GM20431 (cell line): ENCODE measurements around the gene PGM2.

Experiments
- in situ Hi-C: fragments of 300-500 bp; cut with MseI, MboI; formaldehyde crosslinking; loops from one replicate; pipeline ENCODE4 v1.15.0; 2020; ENCODE audit warnings: low sequenced_read_pairs; ENCODE audit not compliant: unreplicated experiment

The PGM2 gene

GRCh38 chr4:37826295-37827029 lies at the start of gene PGM2:
TSS of gene PGM2 (plus strand) at chr4:37826686. CDS start at chr4:37826733, 47 bp downstream.
- in situ Hi-C loops = no loop called here

DNA sequence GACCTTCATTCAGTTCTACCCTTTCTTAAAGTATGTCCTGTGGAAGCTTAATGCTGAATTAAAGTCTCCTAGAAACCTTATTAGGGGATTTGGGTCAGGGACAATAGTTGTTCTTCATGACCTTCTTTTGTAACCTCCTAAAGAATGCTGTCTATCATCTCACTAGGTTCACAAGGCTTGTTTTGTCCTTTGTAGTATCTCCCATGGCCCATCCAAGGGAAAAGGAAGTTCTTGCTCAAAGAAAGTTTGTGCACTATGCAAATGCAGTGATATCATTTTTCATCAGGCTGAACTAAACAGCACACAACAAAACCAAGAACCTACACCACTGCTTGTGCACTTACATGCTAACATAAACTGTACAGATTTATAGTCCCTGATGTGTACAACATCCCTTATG lies 46.6 kb upstream of the PGM2 start:
- in situ Hi-C loops = loop anchor here (25.0 kb wide), 1 partner anchor 168 kb away; no protein-coding TSS in a partner anchor

GRCh38 chr4:37780444-37781130 lies 45.9 kb upstream of the PGM2 start:
- in situ Hi-C loops = loop anchor here (25.0 kb wide), 1 partner anchor 168 kb away; no protein-coding TSS in a partner anchor

DNA sequence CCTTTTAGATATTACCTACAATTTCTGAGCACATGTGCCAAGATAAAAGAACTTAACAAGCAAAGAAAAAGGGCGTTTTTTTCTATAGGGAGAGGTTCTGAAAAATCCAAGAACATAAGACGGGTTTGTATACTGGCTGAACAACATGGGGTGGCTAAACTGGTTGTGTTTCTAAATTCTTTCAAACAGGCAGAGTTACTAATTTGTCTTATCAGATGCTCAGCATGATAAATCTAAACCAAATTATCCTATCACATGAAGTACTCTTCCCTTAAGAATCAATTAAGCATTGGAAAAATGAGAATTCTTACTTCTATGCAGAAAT lies 45.4 kb upstream of the PGM2 start:
- in situ Hi-C loops = loop anchor here (25.0 kb wide), 1 partner anchor 169 kb away; no protein-coding TSS in a partner anchor

DNA sequence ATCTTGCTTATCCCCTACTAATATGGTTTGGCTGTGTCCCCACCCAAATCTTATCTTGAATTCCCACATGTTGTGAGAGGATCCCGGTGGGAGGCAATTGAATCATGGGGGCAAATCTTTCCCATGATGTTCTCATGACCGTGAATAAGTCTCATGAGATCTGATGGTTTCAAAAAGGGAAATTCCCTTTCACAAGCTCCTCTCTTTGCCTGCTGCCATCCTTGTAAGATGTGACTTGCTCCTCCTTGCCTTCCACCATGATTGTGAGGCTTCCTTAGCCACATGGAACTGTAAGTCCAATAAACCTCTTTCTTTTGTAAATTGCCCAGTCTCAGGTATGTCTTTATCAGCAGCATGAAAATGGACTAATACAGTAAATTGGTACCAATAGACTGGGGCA lies 40.2 kb upstream of the PGM2 start:
- in situ Hi-C loops = loop anchor here (25.0 kb wide), 1 partner anchor 174 kb away; no protein-coding TSS in a partner anchor

GRCh38 chr4:37787883-37788460 lies 38.5 kb upstream of the PGM2 start:
- in situ Hi-C loops = loop anchor here (25.0 kb wide), 1 partner anchor 176 kb away; no protein-coding TSS in a partner anchor

GRCh38 chr4:37788819-37789218 lies 37.7 kb upstream of the PGM2 start:
- in situ Hi-C loops = loop anchor here (25.0 kb wide), 1 partner anchor 177 kb away; no protein-coding TSS in a partner anchor

- in situ Hi-C loops = loop anchor here (25.0 kb wide), 1 partner anchor 180 kb away; no protein-coding TSS in a partner anchor
Measured at GRCh38 chr4:37792241-37792640, 34.2 kb upstream of the PGM2 start.

- in situ Hi-C loops = loop anchor here (25.0 kb wide), 1 partner anchor 181 kb away; no protein-coding TSS in a partner anchor
Measured at GRCh38 chr4:37793562-37793961, 32.9 kb upstream of the PGM2 start.

DNA sequence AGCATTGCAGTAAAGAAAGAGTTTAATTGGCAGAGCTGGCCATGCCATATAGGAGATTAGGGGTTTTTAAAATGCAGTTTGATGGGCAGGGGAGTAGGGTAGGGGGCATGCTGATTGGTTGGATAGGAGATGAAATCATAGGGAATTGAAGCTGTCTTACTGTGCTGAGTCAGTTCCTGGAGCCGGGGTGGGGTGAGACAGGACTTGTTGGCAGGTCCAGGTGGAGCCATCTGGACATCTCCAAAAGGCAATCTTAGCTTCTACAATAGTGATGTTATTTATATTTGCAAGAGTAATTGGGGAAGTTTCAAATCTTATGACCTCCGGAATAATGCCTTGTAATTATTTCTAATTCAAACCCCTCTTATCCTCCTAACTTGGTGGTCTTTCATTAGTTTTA lies 32.4 kb upstream of the PGM2 start:
- in situ Hi-C loops = loop anchor here (25.0 kb wide), 1 partner anchor 182 kb away; no protein-coding TSS in a partner anchor

GRCh38 chr4:37795581-37796195 lies 30.8 kb upstream of the PGM2 start:
- in situ Hi-C loops = loop anchor here (25.0 kb wide), 1 partner anchor 183 kb away; no protein-coding TSS in a partner anchor

GRCh38 chr4:37797374-37797773 lies 29.1 kb upstream of the PGM2 start:
- in situ Hi-C loops = loop anchor here (25.0 kb wide), 1 partner anchor 185 kb away; no protein-coding TSS in a partner anchor

DNA sequence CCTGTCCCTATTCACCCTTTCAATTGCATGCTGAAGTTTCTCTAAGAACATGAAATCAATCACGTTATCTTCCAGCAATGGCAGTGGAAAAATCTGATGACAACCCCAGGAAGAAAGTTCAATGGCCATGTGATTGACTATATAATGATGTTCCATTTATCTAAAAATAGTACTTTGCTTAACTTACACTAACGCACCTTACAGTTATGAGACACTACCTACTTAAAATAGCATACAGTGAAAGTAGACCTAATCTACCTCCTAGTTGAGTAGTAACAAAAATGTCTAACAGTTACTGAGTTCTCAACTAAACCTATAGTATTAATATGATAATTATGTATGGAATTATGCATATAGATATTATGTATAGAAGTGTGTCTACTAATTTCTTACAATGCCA lies 28.6 kb upstream of the PGM2 start:
- in situ Hi-C loops = loop anchor here (25.0 kb wide), 1 partner anchor 186 kb away; no protein-coding TSS in a partner anchor

GRCh38 chr4:37798616-37799015 lies 27.9 kb upstream of the PGM2 start:
- in situ Hi-C loops = loop anchor here (25.0 kb wide), 1 partner anchor 186 kb away; no protein-coding TSS in a partner anchor

DNA sequence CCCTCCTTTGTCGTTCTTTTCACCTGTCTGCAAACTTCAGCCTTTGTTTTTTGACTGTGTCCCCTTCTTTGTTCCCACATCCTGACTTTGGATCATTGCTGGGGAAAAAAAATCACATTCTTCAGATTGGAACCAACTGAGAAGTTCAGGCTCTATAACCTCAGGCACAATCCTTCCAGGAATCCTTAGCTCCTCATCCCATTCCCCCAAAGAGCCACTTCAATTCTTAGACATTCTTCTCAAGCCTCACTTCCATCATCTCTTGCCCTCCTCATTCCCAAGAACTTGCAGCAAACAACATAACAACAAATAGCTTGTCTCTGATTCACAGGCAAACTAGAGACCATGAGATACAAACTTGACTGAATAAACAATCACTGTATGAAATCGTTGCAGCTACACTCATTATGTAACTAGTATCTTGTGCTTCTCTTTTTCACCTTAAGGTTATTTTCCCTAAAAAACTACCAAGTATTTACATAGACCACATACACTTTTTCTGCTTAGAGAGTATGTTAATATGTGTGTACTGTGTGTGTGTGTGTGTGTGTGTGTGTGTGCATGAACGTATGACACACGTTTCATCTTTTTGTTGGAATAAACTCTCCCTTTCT lies 26.4 kb upstream of the PGM2 start:
- in situ Hi-C loops = loop anchor here (5.0 to 25.0 kb wide), 2 partner anchors 188 to 237 kb away; no protein-coding TSS in a partner anchor

- in situ Hi-C loops = loop anchor here (5.0 kb wide), 1 partner anchor 235 kb away; no protein-coding TSS in a partner anchor
Measured at GRCh38 chr4:37802068-37802666, 24.3 kb upstream of the PGM2 start.

GRCh38 chr4:37803348-37803973 lies 23.0 kb upstream of the PGM2 start:
- in situ Hi-C loops = loop anchor here (5.0 kb wide), 1 partner anchor 234 kb away; no protein-coding TSS in a partner anchor

- in situ Hi-C loops = no loop called here
Measured at GRCh38 chr4:37805091-37805490, 21.4 kb upstream of the PGM2 start.

DNA sequence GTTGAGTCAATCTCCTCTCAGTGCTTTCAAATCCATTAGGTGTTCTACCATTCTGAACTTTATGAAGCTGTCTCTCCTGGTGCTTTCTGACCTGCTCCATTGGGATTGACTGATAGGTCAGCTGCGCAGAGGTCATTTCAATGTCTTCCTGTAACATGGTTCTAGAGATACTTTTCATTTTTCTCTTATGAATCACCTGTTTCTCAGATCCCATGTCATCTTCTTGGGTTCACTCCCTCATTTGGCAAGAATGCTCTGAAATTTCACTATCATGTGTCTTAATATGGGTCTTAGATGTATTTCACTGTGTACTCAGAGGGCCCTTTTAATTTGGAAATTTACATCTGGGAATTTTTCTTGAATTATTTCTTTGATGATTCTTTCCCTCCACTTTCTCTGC lies 13.8 kb upstream of the PGM2 start:
- in situ Hi-C loops = no loop called here
